GM18511 (cell line): ENCODE data around the gene GNB4.

Source experiments
- ATAC-seq: cut with Tn5 transposase; IDR thresholded peaks from one replicate; pipeline ENCODE4 v1.9.1; 2021; ENCODE audit warnings: mild to moderate bottlenecking, moderate library complexity; ENCODE audit not compliant: unreplicated experiment

GNB4 gene

GRCh38 chr3:179373938-179374337 lies 77.3 kb downstream of the GNB4 start:
- ATAC-seq, result no peak

GRCh38 chr3:179369621-179370020 lies 81.6 kb downstream of the GNB4 start:
- no peak for ATAC-seq

- ATAC-seq, result no peak
These were observed 87.9 kb downstream of the GNB4 start for GRCh38 chr3:179363332-179363731.

GRCh38 chr3:179355996-179356395 lies 95.3 kb downstream of the GNB4 start:
- ATAC-seq, result no peak

GRCh38 chr3:179348325-179349013 lies 102.8 kb downstream of the GNB4 start:
- peak; percentile 71 for ATAC-seq

- ATAC-seq, result peak; percentile 92
These were observed 103.7 kb downstream of the GNB4 start, which contains the start of gene MFN1 for GRCh38 chr3:179347345-179348194. Gene MFN1 (plus strand): TSS chr3:179347709. CDS start chr3:179348852, 1,143 bp downstream.
